Hematopoietic multipotent progenitor cell treated with erythropoietin and hydrocortisone succinate and interleukin-3 and kit ligand, for 8 days (in vitro differentiated cells): Measurements from ENCODE around the gene UBA7.

Experiments used
- DNase-seq: peaks from one replicate; pipeline ENCODE4 v3.0.0-alpha.2; 2015

UBA7 gene

GRCh38 chr3:49805897-49806701, 7.7 kb downstream of the UBA7 start:
- DNase-seq: peak; percentile 79

- peak; percentile 30 for DNase-seq
Observed at GRCh38 chr3:49805367-49805782, 8.4 kb downstream of the UBA7 start.

- peak; percentile 23 for DNase-seq
Observed at GRCh38 chr3:49804141-49805041, 9.4 kb downstream of the UBA7 start.

GRCh38 chr3:49803465-49804140, 10.2 kb downstream of the UBA7 start:
- DNase-seq: peak; percentile 71

GRCh38 chr3:49802719-49803464, 10.9 kb downstream of the UBA7 start, which contains the start of gene INKA1:
Gene INKA1, plus strand, starts transcription at chr3:49803261. Its CDS starts 132 bp downstream, at chr3:49803393.
- DNase-seq: peak; percentile 89

DNA sequence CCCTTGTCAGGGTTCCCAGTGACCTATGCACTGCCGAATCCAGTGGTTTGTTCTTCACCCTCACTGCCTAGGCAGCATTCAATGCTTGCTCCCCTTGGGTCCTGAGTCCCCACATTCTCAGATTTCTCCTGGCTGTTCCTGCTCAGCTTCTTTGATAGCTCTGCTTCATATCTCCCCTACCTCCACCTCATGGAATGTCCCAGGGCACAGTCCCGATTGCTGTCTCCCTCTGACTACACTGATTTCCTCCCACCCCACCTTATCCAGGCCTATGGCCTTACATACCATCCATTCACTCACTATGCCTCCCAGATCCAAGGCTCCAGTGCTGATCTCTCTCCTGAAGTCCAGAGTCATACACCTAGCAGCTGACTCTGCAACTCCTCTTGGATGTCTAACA, 12.6 kb downstream of the UBA7 start:
- no peak for DNase-seq

GRCh38 chr3:49799761-49800160, 14.0 kb downstream of the UBA7 start, which contains the start of gene CDHR4:
Gene CDHR4, minus strand, starts transcription at chr3:49799873. Its CDS starts 61 bp downstream, at chr3:49799812.
- DNase-seq: peak; percentile 52

DNA sequence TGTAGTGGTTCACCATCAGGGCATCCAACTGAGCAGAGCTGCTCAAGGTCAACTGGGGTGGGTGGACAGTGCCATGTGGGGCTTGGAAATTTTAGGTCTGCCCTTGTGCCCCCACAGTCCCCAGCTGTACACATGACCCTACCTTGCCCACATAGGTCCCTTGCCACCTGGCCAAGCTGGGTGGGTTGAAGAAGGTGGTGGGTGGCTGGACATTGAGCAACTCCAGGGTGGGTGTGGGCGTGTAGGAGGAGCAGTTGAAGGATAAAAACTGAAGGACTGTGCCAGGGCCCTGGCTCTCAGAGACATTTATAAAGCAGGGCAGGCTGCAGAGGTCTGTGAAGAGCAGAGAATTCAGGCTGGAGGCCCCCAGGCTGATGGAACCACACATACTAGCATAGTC, 14.6 kb downstream of the UBA7 start:
- no peak for DNase-seq

DNA sequence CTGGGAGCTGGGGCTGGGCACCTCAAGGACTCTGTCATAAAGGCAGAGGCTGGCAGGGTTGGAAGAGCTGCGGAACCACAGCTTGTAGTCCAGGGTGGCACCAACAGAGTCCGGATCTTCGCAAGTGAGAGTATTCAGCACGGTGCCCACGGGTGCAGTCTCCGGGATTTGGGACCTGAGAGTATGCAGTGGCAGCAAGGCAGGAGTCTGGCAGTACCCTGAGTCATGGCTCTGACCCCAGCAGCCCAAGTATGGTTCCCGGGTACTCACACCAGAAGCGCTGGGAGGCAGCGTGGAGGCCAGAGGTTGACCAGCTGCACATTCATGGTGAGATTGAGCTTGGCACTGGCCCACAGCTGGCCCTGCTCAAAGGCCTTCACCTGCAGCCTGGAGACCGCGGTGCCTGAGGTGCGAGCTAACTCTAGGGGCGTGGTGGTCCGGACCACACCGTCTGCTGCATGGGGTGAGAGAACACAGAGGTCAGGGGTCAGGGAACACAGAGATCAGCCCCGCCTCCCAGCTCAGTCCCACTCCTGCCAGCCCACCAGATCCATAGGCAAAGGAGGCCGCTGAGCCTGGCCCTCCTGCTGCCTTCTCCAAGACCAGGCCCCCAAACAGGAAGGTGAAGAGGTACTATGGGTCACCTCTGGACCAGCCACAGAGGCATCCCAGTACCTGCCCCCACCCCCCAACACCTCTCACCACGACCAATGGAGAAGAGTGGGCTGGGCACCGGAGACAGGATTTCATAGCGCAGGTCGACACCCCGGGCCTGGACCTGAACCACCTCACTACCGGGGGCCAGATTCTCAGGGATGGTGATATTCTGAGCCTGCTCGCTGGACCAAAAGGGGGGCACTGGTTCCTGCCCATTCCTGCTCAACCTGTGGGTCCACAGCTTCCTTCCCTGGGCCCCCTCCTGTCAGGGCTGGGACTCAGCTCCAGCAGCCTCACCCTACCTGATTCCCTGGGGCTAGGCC, 18.5 kb downstream of the UBA7 start:
- no peak for DNase-seq

DNA sequence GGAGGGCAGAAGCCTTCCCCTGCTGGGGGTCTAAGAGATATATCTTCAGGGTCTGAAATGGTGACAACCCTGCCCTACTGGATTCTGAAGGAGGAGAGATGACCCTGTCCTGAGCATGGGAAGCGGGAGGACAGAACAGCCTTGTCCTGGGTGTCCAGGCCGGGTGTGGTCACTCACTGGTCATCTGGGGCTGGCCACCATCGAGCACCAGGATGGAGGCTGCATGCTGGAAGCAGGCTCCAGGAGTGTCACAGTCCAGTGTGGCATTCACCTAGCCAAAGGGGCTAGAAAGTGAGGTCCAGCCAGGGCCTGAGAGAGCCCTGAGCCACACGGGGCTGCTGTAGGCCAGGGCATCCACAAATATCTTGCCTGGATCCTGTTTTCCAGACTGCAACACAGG, 19.3 kb downstream of the UBA7 start:
- DNase-seq: no peak

- no peak for DNase-seq
Observed at GRCh38 chr3:49793486-49794085, 20.2 kb downstream of the UBA7 start.

- no peak for DNase-seq
Observed at GRCh38 chr3:49792371-49793150, 21.2 kb downstream of the UBA7 start.

DNA sequence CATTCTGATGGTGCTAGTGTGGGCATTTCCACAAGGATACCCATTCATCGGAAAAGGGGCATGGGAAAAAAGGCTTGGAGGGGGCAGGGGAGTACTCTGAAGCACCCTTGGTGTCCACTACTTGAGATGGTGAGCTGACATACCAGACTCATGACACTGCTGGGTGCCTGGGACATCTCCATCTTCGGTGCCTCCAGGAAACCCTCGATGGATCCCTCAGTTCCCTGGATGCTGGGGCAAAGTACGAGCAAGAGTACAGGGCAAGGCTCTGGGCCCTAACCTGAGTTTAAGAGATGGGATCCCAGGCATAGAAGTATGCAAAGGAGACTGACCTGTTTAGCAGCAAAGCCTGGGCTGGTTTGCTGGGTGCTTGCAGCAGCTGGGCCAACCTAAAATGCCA, 22.2 kb downstream of the UBA7 start:
- no peak for DNase-seq

GRCh38 chr3:49790626-49791411, 22.9 kb downstream of the UBA7 start:
- no peak for DNase-seq

GRCh38 chr3:49788056-49788455, 25.7 kb downstream of the UBA7 start:
- no peak for DNase-seq

DNA sequence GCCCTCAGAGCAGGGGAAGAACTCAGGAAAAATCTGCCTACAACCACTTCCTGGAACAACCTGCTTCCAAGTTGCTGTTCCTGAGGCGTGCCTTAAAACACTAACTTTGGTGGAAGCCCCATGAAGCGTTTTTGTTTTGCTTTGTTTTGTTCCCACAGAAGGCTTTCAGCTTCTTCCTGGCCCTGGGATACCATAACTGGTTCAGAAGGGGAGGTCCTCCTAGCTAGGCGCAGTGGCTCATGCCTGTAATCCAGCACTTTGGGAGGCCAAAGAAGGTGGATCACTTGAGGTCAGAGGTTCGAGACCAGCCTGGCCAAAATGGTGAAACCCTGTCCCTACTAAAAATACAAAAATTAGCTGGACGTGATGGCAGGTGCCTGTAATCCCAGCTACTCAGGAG, 26.2 kb downstream of the UBA7 start:
- DNase-seq: no peak

GRCh38 chr3:49787182-49787464, 26.6 kb downstream of the UBA7 start:
- DNase-seq: no peak

- DNase-seq: peak; percentile 100
Observed at GRCh38 chr3:49786357-49787181, 27.2 kb downstream of the UBA7 start, which contains the start of gene IP6K1. Gene IP6K1, minus strand, starts transcription at chr3:49786542. Its CDS starts 38,502 bp downstream, at chr3:49748040.
